ENCODE data around the gene SCP2. TPM values are rescaled to one million over a fixed set of nuclear protein-coding genes. Genes with fewer than 3 reads are reported as not detected.
A peak's percentile ranks its signal among the peaks of the same experiment; 100 is the strongest.
"Not testable (repeated sequence)": the region's sequence is repeated elsewhere in the genome, so short reads cannot be mapped to it uniquely, and the experiment has no call there.

The SCP2 gene
- total RNA-seq, 2 donors from 2014 or later, result 124 to 241 TPM

DNA sequence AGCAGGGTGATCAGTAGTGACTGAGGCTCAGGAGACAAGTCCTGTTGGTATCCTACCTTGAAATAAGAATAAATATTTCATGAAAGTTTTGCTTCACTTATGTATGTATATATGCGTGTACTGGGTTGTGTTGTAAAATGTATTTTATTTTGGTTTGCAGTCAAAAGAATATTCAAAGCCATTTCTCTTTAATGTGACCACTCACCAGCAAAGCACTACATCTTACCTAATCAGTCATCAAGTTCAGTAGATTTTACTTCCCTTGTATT lies 11.0 kb downstream of the SCP2 start:
- no peak for TF ChIP-seq POLR2A (IDR thresholded peaks at IDR 0.05)
- 100% methylated on average over 1 of the region's 1 CpG for WGBS

DNA sequence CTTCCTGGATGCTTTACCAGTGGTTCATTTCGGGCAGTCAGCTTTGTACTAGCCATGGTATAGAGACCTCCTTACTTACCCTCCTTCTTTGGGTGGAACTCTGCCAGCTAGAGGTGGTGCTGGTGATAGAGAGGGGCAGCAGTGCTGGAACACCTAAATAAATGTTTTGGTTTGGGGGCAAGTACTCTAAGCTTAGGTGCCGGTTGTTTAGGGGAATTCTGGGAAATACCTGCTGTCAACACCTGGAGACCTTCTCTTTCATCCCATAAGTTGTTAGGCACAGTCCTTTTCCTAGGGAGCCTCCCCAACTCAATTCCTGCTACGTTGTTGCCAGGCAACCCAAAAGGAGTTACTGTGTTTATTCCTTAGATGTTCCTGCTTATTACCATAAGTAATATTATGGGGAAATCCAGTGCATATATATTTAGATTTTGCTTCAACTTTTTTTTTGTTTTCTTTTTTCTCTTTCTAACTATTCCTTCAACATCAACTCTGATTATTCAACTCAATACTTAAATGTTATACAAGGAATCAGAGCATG lies 16.9 kb downstream of the SCP2 start:
- 80% methylated on average over 3 of the region's 3 CpGs for WGBS
- TF ChIP-seq, protein P1, sequence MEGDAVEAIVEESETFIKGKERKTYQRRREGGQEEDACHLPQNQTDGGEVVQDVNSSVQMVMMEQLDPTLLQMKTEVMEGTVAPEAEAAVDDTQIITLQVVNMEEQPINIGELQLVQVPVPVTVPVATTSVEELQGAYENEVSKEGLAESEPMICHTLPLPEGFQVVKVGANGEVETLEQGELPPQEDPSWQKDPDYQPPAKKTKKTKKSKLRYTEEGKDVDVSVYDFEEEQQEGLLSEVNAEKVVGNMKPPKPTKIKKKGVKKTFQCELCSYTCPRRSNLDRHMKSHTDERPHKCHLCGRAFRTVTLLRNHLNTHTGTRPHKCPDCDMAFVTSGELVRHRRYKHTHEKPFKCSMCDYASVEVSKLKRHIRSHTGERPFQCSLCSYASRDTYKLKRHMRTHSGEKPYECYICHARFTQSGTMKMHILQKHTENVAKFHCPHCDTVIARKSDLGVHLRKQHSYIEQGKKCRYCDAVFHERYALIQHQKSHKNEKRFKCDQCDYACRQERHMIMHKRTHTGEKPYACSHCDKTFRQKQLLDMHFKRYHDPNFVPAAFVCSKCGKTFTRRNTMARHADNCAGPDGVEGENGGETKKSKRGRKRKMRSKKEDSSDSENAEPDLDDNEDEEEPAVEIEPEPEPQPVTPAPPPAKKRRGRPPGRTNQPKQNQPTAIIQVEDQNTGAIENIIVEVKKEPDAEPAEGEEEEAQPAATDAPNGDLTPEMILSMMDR (IDR thresholded peaks at IDR 0.05), result no peak
- TF ChIP-seq POLR2A (IDR thresholded peaks at IDR 0.05), result no peak
- no peak for TF ChIP-seq POLR2AphosphoS5 (IDR thresholded peaks at IDR 0.05)
- intact Hi-C loops (cut with DNase I), result no loop called here
- Histone ChIP-seq H3K9me3 (no peaks in the 10 kb centered on the region), H3K4me1 (replicated peaks) (no peaks in the 10 kb centered on the region), H3K27ac (no peak overlapping the region), H3K4me3 (no peak overlapping the region), H3K36me3 (no peaks in the 10 kb centered on the region), H3K27me3 (replicated peaks; ENCODE audit: insufficient read depth) (no peaks in the 10 kb centered on the region)
- DNase-seq (ENCODE audit: low spot score), result no peak

More for the DNA sequence above, 11.0 kb downstream of the SCP2 start:
- Histone ChIP-seq H3K27ac (no peak overlapping the region), H3K36me3 (no peaks in the 10 kb centered on the region), H3K4me3 (no peak overlapping the region), H3K9me3 (no peaks in the 10 kb centered on the region), H3K27me3 (replicated peaks; ENCODE audit: insufficient read depth) (no peaks in the 10 kb centered on the region), H3K4me1 (replicated peaks) (no peaks in the 10 kb centered on the region)
- no peak for DNase-seq (ENCODE audit: low spot score)
- intact Hi-C loops (cut with DNase I), result no loop called here

DNA sequence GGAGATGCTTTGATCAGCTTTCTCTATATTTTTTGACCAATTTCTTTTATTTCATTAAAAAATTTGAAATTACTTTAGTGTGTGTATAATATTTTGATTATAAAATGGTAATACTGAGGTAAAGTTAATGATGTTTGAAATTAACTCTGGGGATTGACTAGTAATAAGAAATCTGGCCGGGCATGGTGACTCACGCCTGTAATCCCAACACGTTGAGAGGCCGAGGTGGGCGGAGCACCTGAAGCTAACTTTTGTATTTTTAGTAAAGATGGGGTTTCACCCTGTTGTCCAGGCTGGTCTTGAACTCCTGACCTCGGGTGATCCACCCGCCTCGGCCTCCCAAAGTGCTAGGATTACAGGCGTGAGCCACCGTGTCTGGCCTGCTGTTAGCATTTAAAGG lies 17.5 kb downstream of the SCP2 start:
- intact Hi-C loops (cut with DNase I), result no loop called here

DNA sequence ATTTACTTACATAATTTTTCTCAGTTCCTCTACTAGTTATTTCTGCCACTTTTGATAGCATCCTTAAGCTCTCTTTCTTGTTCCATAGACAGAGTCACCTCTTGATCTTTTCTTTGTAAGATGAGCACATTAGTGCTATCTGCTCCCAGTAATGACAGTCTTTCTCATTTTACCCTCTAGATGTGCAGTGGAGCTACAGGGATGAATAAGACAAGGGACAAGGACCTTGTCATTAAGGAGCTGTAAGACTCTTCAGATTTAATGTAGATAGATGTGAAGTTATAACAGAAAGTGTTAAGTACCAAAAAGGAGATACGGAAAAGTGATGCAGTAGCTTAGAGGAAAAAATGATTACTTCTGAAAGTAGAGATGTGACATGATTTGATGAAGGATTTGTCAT lies 20.4 kb downstream of the SCP2 start:
- Histone ChIP-seq H3K9me3 (no peaks in the 10 kb centered on the region), H3K36me3 (no peaks in the 10 kb centered on the region), H3K27ac (no peak overlapping the region), H3K27me3 (replicated peaks; ENCODE audit: insufficient read depth) (no peaks in the 10 kb centered on the region), H3K4me1 (replicated peaks) (no peaks in the 10 kb centered on the region), H3K4me3 (no peak overlapping the region)
- WGBS, result 84% methylated on average over 1 of the region's 1 CpG
- intact Hi-C loops (cut with DNase I), result no loop called here
- no peak for DNase-seq (ENCODE audit: low spot score)
- TF ChIP-seq, protein P1 (IDR thresholded peaks at IDR 0.05), result no peak
- no peak for TF ChIP-seq POLR2AphosphoS5 (IDR thresholded peaks at IDR 0.05)
- TF ChIP-seq POLR2A (IDR thresholded peaks at IDR 0.05), result no peak

More for the DNA sequence above, 17.5 kb downstream of the SCP2 start:
- Histone ChIP-seq H3K27me3 (replicated peaks; ENCODE audit: insufficient read depth) (no peaks in the 10 kb centered on the region), H3K4me1 (replicated peaks) (no peaks in the 10 kb centered on the region), H3K27ac (no peak overlapping the region), H3K9me3 (no peaks in the 10 kb centered on the region), H3K4me3 (no peak overlapping the region), H3K36me3 (no peaks in the 10 kb centered on the region)
- TF ChIP-seq POLR2AphosphoS5 (IDR thresholded peaks at IDR 0.05) (no peak), POLR2A (IDR thresholded peaks at IDR 0.05) (no peak)
- TF ChIP-seq, protein P1 (IDR thresholded peaks at IDR 0.05), result no peak
- WGBS, result 84% methylated on average over 10 of the region's 10 CpGs
- DNase-seq (ENCODE audit: low spot score), result no peak

DNA sequence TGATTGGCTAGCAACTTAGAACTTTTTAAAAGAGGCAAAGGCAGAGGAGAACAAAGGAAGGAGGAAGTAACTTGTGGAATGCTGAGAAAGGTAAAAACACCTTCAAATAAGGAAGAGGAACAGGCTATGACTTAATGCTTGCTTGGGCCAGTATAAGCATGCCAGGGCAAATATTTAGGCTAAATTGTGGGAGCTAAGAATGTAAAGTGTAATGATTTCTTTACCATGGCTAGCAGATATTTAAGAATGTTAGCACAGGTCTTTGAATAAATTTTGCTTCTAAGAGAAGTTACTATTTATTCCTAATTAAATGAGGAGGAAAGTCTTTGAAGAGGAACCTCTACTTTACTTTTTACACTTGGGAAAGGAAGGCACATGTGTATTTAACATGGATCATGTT lies 22.5 kb downstream of the SCP2 start:
- H3K4me3 ChIP-seq; H3K27me3 ChIP-seq (replicated peaks; ENCODE audit: insufficient read depth); H3K36me3 ChIP-seq; H3K4me1 ChIP-seq (replicated peaks); DNase-seq (ENCODE audit: low spot score); H3K9me3 ChIP-seq; intact Hi-C loops (cut with DNase I): not testable (repeated sequence)
- TF ChIP-seq POLR2AphosphoS5 (IDR thresholded peaks at IDR 0.05), result peak; percentile 29
- H3K27ac ChIP-seq, result peak overlapping the region in 1 of 2 donors; percentile 52

DNA sequence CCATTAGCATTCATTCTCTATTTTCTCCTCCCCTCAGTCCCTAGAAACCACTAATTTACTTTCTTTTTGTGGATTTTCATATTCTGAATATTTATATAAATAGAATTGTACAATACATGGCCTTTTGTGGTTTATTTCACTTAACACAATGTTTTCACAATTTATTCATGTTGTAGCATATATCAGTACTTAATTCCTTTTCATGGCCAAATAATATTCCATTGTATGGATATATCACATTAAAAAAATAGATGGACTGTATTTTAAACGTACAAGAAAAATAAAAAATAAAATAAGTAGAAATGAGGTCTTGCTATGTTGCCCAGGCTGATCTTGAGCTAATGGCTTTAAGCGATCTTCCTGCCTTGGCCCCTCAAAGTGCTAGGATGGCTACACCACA lies 25.0 kb downstream of the SCP2 start:
- H3K9me3 ChIP-seq, result no peaks in the 10 kb centered on the region
- H3K36me3 ChIP-seq, result no peaks in the 10 kb centered on the region
- H3K4me1 ChIP-seq (replicated peaks), result no peaks in the 10 kb centered on the region
- 94% methylated on average over 2 of the region's 2 CpGs for WGBS
- no peak overlapping the region for H3K27ac ChIP-seq
- DNase-seq (ENCODE audit: low spot score), result no peak
- H3K27me3 ChIP-seq (replicated peaks; ENCODE audit: insufficient read depth), result no peaks in the 10 kb centered on the region
- TF ChIP-seq POLR2A (IDR thresholded peaks at IDR 0.05), result no peak
- TF ChIP-seq POLR2AphosphoS5 (IDR thresholded peaks at IDR 0.05), result no peak
- TF ChIP-seq, protein P1 (IDR thresholded peaks at IDR 0.05), result no peak
- H3K4me3 ChIP-seq, result no peak overlapping the region
- intact Hi-C loops (cut with DNase I), result no loop called here
